Epidermal melanocyte (primary cell): ENCODE data around the gene LIN54.
"Not testable (repeated sequence)": the region's sequence is repeated elsewhere in the genome, so short reads cannot be mapped to it uniquely, and the experiment has no call there.

Experiments used
- DNase-seq: peaks from one replicate; pipeline ENCODE4 v3.0.0; 2011; ENCODE audit warnings: low spot score; ENCODE audit not compliant: insufficient read length

LIN54 gene

DNA sequence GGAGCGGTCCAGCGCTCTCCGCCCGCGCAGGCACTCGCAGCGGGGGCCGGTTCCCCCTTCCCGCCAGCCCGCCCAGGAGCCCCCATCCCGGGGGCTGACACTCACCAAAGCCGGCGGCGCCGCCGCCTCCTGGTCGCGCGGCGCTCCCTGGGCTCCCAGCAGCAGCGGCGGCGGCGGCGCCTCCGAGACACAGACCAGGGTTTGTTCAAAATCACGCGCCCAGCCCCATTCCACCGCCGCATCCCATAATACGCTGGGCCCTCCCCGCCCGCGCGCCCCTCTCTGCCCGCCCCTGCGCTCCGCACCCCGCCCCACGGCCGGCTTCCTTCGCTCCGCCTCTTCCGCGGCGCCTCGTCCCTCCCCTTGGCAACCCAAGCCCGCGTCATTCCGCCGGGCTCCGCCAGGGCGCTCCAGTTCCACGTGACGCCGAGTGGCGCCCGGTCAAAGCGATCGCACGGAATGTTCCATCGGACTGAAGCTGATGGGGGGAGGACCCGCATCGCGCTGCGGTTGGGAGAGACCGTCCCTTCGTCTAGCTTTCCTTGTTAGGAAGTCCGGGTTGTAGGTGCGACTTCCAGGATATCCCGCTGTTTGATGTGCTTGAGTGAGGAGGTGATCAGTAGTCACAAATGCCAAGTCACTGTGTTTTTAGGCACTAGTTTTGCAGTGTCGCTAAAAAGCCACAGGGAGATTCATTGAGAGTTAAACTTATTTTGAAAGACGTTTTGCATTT lies 2.2 kb upstream of the LIN54 start:
- peak; percentile 91 for DNase-seq

- no peak for DNase-seq
Observed at GRCh38 chr4:83012200-83012686, 1.6 kb upstream of the LIN54 start.

DNA sequence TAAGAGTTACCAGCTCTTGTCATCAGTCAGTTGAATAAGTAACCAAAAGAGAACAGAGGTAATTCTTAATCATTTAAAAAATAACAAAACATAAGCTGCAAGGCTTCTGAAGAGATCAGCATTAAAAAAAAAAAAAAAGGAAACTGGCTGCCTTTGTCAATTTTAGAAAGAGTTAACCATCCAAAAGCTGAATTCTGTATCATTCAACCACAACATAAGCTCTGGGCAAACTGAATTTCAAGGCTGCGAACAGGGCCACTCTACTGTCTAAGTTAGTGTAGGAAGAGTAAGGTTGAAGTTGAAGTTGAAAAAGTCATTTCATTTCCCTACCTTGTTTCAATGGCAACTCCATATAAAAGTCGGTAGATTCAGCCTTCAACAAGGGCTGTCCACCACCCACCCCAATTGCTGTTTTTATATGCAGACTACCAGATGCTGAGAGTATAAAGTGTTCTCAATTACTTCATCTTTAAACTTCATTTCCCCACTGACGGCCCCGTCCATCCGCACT lies 1.1 kb upstream of the LIN54 start:
- DNase-seq, result no peak

DNA sequence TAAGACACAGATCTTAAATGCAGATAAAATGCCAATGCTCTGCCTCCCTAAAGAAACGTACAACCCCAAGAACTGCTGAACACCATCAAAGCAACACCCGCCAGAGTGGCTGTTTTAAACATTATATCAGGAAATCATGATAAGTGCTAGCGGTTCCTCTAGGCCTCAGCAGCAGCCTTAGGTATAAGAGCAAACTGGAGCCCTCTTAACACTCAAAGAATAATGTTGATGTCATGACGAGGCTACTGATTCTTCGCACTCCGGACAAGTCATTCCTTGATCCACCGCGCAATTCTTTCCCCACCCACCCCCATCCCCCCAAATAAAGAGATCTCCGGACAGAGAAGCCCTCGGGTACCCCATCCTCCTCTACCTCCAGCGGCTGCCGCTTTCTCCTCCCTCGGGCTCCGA lies 507 bp downstream of the LIN54 start:
- DNase-seq, result no peak

GRCh38 chr4:83009529-83009928 lies 1.1 kb downstream of the LIN54 start:
- DNase-seq, result no peak

DNA sequence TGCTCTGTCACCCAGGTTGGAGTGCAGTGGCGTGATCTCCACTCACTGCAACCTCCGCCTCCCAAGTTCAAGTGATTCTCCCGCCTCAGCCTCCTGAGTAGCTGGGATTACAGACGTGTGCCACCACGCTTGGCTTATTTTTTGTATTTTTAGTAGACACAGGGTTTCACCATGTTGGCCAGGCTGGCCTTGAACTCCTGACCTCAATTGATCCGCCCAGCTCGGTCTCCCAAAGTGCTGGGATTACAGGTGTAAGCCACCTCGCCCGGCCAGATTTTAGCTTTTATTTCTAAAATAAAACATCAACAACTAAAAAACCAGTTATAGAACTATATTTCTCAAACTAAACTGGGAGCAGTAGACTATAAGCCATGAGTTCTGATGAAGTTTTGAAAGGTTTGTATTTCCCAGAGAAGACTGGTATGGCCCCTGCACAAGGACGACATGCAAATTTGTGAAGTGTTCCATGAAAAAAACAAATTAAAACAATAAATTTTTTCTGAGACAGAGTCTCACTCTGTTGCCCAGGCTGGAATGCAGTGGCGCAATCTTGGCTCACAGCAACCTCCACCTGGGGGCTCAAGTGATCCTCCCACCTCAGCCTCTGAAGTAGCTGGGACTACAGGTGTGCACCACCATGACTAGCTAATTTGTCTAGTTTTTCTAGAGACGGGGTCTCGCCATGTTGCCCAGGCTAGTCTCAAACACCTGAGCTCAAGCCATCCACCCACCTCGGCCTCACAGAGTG lies 7.4 kb downstream of the LIN54 start:
- DNase-seq, result not testable (repeated sequence)

GRCh38 chr4:83002329-83002728 lies 8.3 kb downstream of the LIN54 start:
- DNase-seq, result no peak

DNA sequence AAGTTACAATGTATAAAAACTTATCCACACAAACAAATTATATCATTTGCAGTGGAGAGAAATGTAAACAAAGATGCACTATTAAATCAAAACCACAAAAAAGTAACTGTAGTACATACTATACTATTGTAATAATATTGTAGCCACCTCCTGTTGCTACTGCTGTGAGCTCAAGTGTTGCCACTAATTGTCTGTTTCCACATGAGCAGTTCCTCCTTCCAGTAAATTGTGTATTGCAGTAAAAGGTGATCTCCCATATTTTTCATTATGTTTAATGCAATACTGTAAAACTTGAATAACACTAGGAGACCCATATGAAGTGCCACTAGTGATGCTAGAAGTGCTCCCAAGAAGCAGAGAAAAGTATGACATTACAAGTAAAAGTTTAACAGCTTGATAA lies 11.7 kb downstream of the LIN54 start:
- DNase-seq, result no peak

GRCh38 chr4:82994834-82995233 lies 15.8 kb downstream of the LIN54 start:
- no peak for DNase-seq

- DNase-seq, result no peak
Observed at GRCh38 chr4:82989575-82990429, 20.8 kb downstream of the LIN54 start.

DNA sequence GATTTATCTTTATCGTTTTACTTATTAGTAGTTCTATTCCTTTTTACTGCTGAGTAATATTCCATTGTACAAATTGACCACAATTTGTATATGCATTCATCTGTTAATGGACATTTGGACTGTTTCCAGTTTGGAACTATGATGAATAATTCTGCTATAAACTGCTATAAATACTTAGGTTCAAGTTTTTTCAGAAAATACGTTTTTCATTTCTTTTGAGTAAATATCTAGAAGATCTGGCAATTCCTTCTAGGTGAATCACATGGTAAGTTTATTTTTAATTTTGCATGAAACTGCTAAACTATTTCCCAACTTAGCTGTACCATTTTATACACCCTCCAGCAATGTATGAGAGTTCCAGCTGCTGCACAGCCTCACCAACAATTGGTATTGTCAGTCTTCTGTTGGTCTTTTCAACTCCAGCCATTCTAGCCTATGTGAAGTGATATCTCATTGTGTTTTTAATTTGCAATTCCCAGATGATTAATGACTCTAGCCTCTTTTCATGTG lies 22.2 kb downstream of the LIN54 start:
- no peak for DNase-seq

DNA sequence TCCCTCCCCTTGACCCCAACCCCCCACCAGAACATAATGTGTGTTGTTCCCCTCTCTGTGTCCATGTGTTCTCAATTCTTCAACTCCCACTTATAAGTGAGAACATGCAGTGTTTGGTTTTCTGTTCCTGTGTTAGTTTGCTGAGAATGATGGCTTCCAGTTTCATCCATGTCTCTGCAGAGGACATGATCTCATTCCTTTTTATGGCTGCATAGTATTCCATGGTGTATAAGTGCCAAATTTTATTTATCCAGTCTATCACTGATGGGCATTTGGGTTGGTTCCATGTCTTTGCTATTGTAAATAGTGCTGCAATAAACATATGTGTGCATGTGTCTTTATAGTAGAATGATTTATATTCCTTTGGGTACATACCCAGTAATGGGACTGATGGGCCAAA lies 23.1 kb downstream of the LIN54 start:
- DNase-seq, result not testable (repeated sequence)

DNA sequence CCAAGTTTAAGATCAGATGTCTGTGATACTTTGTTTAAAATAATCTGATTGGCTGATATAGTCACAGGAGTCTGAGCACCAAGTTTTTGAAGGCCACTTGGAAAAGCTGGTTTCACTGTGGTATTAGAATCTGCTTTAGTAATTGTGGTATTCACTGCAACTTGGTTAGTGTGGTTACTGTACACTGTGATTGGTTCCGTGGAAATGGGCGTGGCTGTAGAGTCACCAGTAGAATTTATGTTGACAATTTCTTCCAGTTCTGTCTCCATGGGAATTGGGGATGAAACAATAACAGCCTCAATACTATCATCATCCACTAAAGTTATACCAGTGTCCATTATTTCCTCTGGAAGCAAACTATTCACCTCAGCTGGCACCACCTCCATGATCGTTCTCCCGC lies 26.2 kb downstream of the LIN54 start:
- DNase-seq, result no peak

DNA sequence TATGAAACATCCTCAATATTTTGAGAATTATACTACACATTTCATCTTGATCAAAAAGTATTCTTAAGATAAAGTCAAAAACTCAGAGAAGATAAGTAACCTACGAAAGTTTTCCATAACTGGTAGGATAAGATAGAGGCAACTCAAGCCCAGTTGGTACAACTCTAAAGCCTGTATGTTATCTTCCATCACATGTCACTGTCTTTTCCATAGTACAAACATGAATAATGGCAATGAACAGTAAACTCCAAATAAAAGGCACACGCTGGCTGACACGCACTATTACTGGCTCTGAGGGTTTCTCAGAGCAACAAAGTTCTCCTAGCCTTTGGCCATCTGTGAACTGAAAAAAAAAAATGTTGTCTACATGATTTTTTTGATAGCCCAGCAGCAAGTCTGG lies 27.2 kb downstream of the LIN54 start:
- DNase-seq, result no peak

- DNase-seq, result no peak
Observed at GRCh38 chr4:82981138-82981537, 29.5 kb downstream of the LIN54 start.

GRCh38 chr4:82975792-82976191 lies 34.8 kb downstream of the LIN54 start:
- no peak for DNase-seq

DNA sequence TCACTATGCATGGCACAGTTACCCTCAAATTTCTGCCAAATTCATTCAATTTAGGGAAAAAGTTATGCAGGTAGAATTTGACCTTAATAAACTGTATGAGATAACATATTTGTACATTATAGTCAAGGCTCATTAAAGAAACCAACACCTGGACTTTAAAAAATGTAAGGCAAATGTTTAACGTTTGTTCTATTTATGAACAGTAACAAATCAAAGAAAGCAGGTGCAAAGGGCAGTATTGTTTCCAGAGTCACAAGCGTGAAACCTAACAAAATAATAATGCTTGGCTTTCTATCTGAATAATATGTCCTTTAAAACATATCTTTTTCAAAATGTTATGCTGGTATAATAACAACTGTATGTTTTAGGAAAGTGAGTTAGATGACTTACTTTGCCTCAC lies 41.2 kb downstream of the LIN54 start:
- no peak for DNase-seq

- DNase-seq, result no peak
Observed at GRCh38 chr4:82968972-82969371, 41.7 kb downstream of the LIN54 start.

DNA sequence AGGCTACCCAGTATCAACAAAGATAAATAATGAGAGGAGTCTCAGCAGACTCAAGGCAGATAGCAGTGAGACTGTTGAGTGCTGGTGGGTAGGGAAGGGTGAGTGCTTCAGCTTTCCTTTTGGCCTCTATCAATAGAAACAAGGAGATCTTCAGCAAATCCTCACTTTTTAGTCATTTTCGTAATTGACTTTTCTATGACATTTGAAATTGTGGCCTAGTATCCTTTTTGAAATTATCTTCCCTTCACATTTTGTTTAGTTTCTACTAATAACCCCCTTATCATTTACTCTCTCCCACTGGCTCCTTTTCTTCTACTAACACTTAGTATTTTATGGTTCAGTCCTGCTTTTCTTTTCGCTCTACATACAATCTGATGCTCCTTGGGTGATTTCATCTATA lies 44.9 kb downstream of the LIN54 start:
- no peak for DNase-seq

GRCh38 chr4:82957045-82957444 lies 53.6 kb downstream of the LIN54 start:
- DNase-seq, result no peak

DNA sequence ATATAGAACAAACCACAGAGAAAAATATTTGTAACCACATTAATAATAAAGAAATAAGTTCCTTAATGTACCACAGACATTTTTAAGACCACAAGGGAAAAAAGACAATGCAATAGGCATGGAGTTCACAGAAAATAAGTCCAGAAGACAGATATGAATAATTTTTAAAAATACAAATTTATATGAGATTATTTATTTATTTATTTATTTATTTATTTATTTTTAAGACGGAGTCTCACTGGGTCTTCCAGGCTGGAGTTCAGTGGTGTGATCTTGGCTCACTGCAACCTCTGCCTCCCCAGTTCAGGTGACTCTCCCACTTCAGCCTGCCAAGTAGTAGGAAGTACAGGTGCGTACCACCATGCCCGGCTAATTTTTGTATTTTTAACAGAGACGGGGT lies 56.4 kb downstream of the LIN54 start:
- no peak for DNase-seq
